ENCODE results near the gene ITGB5.
"Not testable (repeated sequence)": the region's sequence is repeated elsewhere in the genome, so short reads cannot be mapped to it uniquely, and the experiment has no call there.

ITGB5 gene

DNA sequence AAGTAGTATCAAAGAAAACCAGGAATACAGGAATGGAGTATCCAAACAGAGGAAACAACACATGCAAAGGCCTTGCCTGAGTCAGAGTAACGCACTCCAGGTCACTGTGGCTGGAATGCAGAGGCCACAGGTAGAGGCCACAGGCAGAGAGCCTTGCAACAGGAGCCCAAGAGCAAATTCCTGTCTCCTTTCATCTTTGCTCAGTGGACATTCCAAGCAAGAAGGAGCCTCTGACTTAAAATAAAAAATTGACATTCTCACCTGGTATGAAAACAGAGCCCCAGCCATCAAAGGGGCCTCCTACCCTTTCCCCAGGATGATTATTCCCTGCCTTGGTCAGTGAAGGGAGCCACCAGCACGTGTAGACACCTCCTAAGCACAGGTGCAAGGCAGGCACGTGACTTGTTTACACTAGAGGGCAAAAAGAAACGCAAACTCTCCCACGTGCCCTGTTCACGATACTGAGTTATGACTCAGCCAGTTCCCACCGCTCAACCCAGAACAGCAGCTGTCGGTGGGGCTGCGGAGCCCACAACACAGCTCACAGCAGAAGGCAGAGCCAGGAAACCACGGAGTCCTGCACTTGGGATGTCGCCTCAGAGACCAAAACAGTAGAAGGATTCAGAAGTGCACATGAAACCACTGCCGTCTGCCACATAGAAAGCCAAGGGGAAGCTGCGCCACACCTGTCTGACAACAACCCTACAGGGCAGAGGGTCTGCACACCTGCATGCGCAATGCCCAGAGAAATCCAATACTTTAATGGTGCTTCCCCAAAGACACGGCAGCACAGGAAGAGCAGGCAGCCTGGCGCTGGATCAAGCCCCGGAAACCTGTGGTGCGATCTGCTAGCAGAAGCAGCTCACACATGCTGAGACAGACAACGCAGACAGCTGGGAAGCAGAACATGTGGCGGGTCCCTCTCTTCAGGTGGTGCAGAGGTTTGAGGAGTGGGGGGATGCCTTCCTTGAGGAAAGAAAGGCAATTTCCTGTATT is 52.1 kb downstream of the ITGB5 start:
- DNase-seq (ENCODE audit: low read depth) = peak; percentile 71

GRCh38 chr3:124833710-124834332 is 53.3 kb downstream of the ITGB5 start:
- no peak for DNase-seq (ENCODE audit: low read depth)

DNA sequence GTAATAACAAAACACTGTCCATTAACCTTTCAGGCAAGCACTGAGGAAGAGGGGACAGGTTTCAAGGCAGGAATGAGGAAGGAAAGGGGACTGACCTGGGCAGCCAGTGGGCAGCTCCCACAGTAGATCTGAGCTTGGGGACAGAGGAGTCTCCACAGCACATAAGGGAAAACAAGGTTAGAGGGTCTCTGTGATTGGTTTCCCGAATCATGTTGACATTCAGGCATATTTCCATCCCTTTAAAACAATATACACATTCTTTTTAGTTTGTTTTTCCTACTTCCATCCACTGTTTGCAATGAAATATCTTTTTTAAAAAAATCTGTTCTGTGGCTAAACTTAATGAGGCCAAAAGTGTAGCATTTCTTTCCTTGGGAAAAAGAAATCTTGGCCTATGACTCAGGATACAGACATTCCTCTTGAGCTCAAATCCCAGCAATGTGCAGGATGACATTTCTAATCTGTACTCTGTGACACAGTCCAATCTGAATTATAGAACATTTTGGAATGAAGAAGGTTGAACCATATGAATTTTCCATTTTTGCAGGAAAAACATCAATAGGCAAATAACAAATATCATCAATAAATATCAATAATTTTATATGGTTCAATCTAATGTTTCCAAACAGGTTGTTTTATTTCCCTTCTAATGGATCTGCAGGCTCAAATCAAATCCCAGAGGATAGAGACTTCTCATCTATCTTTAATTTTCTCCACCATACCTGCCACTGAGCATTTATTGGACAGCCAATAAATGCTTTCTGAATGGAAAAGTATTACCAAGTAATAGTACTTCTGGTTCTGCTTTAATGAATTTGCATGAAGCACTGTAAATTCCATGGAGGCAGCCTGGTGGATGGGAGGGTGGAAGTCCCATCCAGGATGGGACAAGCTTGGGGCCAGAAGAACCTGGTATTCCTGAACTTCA is 54.1 kb downstream of the ITGB5 start:
- peak; percentile 83 for DNase-seq (ENCODE audit: low read depth)

DNA sequence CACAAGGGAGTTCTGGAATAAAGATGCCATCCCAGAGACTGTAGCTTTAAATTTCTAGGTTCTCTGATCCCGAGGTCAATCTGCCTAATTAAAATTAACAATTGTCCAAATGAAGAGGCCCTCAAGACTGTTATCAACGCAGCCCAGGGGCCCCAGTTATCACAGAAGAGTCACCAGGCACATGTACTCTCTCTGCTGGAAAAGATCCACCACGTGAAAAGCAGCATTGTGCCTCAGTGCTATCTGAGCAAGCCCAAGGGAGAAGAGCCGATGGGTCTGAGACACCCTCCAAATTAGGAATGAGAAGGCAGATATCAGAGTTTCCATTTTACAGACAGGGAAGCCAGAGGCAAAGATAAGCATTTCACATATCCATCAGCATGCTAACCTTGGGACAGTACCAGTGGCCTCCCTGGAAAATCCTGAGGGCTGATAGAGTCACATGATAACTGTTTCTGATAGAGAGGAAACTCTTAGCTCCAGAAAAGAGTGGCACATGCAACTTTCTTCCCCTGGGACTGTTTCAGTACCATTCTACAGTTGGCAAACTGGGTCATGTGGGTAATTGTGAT is 55.5 kb downstream of the ITGB5 start:
- no peak for DNase-seq (ENCODE audit: low read depth)

- no peak for DNase-seq (ENCODE audit: low read depth)
These were observed 57.2 kb downstream of the ITGB5 start for GRCh38 chr3:124829819-124830554.

DNA sequence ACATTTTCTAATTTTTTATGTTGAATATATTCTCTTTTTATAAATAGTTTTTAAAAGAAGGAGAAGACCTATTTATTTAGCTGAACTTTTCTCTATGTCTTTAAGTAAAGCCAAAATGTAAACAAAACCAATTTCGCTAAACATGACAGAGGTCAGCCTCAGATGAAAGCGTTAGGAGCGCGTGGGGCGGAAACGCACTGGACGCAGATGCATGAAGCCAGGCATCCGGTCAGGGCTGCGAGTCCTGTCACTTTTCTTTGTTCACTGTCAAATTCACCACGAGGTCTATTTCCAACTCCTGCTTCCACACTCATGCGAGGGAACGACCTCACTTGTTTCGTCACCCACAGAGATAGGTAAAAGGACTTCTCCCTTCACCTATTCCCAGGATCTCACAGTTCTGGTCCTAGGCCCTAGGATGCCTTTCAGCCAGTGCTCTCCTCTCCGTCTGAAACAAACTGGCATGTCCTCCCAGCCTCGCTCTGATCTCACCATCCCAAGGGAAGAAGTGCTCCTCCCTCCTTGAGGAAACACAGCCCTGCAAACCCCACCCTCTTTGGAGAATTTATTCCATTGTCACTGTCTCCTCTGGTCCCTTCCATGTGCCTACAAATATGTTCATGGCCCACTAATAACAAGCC is 57.9 kb downstream of the ITGB5 start:
- DNase-seq (ENCODE audit: low read depth) = no peak

GRCh38 chr3:124827476-124828206 is 59.5 kb downstream of the ITGB5 start:
- not testable (repeated sequence) for DNase-seq (ENCODE audit: low read depth)

DNA sequence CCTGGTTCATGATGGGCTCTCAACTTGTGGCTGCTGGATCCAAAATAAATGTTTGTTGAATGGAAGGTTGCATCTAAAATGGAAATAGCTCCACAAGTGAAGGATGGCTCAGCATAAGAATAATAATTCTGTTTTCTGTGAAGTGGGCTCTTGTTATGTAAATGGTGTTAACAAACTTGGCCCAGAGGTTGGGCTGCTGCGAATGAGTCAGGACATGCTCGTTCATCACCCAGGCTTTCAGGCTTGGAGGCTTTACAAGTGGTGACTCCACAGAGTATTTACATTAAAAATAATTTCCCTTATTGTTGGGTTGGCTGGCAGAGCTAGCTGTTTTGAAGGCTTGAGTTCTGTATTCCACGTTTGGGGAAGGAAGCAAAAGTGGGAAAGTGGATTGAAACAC is 60.5 kb downstream of the ITGB5 start:
- DNase-seq (ENCODE audit: low read depth) = peak; percentile 76

GRCh38 chr3:124824286-124824915 is 62.8 kb downstream of the ITGB5 start:
- no peak for DNase-seq (ENCODE audit: low read depth)

- no peak for DNase-seq (ENCODE audit: low read depth)
These were observed 63.5 kb downstream of the ITGB5 start for GRCh38 chr3:124823648-124824047.

- no peak for DNase-seq (ENCODE audit: low read depth)
These were observed 64.0 kb downstream of the ITGB5 start for GRCh38 chr3:124823206-124823605.

DNA sequence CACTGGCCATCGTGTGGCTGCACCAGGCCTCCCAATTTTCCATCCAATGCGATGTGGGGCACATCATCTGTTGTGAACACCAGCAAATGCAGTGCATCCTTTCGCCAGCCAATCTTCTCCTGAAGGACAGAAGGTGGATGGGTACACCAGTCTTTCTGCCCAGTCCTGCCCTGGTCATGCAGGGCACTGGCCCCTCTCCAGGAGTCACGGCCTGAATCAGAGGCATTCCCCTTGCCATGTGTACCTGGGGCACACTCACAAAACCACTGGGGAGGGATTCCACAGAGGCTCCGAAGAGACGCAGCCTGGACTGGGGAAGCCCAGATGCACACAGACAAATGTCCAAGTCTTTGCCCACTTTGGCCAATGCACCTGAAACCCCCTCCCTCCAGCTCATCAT is 65.8 kb downstream of the ITGB5 start:
- DNase-seq (ENCODE audit: low read depth) = no peak

DNA sequence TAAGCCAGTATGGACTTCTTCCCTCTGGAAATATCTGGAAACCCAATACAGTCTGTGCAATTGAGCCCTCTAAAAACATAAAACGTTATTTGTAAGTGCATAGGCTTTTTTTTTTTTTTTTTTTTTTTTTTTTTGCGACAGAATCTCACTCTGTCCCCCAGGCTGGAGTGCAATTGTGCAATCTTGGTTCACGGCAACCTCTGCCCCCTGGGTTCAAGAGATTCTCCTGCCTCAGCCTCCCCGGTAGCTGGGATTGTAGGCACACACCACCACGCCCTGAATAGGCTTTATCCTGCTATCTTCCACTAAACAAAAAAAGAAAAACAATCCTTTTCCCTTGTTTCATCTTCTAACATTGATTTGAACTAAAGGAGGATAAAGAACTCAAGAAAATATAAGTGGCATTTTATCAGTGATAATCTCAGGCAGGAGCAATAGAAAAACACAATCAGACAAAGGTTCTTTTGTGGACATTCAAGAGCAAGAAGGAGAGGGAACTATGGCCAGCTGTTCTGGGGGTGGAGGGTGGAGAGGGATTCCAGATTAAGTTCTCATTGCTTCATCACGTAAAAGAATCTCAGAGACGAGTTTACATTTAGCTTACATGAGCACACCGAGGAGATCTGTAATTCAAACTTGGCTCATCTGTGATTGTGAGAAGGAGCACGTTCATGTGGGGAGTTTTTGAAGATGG is 68.6 kb downstream of the ITGB5 start:
- DNase-seq (ENCODE audit: low read depth) = no peak

GRCh38 chr3:124817079-124817478 is 70.1 kb downstream of the ITGB5 start:
- no peak for DNase-seq (ENCODE audit: low read depth)

- DNase-seq (ENCODE audit: low read depth) = no peak
These were observed 71.0 kb downstream of the ITGB5 start for GRCh38 chr3:124816206-124816605.

DNA sequence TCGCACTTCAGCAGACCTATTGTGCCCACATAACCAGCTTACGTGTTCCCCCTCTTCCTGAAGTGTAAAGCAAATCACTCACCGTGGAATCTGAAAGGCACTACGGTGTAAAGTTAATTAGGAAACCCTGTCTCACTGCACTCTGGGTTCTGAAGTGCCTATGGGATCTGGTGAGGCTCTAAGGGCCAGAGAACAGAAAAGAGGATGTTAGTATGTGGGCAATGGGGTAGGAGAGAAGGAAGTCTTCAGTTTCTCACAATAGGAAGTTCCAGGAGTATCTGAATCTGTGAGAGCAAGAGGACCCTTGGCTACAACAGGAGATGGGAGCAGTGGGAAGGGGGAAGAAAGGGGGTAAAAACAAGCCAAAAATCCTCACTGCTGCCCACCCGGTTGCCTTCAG is 71.4 kb downstream of the ITGB5 start:
- DNase-seq (ENCODE audit: low read depth) = no peak

- DNase-seq (ENCODE audit: low read depth) = no peak
These were observed 72.3 kb downstream of the ITGB5 start for GRCh38 chr3:124814620-124815421.

DNA sequence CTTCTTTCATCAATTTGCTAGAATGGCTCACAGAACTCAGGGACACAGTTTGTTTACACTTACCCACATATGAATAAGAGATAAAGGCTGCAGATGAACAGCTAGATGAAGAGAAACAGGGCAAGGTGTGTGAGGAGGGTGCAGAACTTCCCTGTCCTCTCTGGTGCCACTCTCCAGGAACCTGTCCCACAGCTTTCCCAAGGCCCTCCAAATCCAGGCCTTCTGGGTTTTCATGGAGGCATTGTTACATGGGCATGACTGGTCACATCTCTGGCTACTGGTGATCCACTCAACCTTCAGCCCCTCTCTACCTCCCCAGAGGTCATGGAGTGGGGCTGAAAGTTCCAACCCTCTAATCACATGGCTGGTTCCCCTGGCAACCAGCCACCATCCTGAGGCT is 73.6 kb downstream of the ITGB5 start:
- DNase-seq (ENCODE audit: low read depth) = no peak

Measured in GM04504 (cell line).